ENCODE measurements around the gene SLC9A8. TPM values are rescaled to one million over a fixed set of nuclear protein-coding genes. Genes with fewer than 3 reads are reported as not detected.
"Not testable (repeated sequence)": the region's sequence is repeated elsewhere in the genome, so short reads cannot be mapped to it uniquely, and the experiment has no call there.

Gene SLC9A8
- total RNA-seq, 1 experiment from 2014 or later: 8.3 TPM

DNA sequence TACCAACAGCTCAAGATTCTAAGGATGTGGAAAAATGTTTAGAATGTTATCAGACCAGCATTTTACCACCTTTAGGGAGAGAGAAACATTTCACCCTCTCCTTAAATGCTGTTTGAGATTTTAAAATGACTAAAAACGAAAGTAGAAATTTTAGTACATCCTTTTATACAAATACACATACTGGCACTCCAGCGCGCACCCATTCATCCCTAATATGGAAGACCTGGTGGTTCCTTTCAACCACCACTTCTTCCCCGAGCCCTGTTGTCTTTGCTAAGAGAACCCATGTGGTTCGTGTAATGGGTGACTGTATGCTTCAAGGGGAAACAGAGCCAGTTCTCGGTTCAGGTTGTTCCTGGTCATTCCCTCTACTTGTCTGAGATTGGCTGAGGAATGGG lies 81.4 kb downstream of the SLC9A8 start:
- in situ Hi-C loops (cut with HindIII; ENCODE audit: low pct_unique_long_range_greater_than_20kb, low sequenced_read_pairs): no loop called here

DNA sequence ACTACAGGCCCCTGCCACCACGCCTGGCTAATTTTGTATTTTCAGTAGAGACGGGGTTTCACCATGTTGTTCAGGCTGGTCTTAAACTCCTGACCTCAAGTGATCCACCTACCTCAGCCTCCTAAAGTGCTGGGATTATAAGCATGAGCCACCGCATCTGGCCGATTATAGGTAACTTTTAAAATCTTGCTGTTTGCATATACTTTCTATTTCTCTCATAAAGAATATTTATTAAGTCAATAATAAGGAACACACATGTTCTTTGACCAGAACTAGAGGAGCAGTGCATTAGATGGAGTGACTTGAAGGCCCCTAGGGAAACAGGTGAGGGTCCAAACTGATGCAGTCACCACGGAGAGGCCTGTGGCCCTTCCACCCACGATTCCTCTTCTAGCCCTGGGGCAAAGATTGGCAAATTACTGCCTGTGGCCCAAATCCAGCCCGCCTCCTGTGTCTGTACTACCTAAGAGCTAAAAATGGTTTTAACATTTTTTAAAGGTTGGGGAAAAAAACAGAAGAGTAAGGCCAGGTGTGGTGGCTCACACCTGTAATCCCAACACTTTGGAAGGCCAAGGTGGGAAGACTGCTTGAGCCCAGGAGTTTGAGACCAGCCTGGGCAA lies 83.0 kb downstream of the SLC9A8 start:
- in situ Hi-C loops (cut with HindIII; ENCODE audit: low pct_unique_long_range_greater_than_20kb, low sequenced_read_pairs); DNase-seq (ENCODE audit: low read depth, low spot score): not testable (repeated sequence)

More for the DNA sequence above, 81.4 kb downstream of the SLC9A8 start:
- DNase-seq (ENCODE audit: low read depth, low spot score): no peak

DNA sequence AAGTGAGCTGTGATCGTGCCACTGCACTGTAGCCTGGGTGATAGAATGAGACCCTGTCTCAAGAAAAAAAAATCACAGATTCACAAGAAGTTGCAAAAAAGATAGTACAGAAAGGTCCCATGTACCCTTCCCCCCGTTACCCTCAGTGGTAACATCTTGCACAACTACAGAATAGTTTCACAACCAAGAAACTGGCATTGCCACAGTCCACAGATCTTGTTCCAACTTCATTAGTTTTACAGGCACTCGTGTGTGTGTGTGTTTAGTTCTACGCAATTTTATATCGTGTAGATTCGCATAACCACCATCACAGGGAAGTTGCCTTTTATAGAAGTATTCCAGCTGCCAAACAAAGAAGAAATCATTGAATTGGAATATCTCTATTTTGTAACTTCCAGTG lies 83.6 kb downstream of the SLC9A8 start:
- in situ Hi-C loops (cut with HindIII; ENCODE audit: low pct_unique_long_range_greater_than_20kb, low sequenced_read_pairs): no loop called here

DNA sequence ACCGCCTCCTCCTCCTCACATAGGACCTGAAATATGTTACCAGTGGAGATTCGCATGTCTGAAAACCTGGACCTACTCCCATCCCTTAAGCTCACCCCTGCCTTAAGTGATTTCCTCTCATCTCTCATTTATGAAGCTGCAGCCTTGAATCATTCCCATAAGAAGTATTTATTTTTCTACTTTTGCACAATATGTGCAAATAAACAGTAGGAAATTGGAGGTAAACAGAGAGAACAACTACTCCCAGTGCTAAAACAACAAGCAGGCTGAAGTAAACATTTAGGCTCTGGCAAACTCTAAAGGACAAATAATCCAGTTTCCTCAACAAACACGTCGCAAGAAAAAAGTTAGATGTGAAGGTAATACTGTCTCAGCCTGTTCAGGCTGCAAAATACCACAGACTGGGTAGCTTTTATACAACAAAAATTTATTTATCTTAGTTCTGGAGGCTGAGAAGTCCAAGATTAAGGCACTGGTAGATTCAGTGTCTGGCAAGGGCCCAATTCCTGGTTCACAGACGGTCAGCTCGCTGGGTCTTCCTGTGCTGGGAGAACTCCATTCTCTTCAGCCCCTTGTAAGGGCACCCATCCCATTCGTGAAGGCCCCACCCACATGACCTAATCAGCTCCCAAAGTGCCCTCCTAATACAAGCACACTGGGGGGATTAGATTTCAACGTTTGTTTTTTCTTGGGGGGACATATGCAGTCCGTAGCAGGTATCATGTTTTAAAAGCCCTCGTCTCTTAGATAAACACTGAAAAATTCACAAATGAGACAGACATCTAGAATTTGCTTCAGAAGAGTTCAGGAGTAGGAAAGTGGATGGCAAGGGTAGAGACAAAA lies 87.1 kb downstream of the SLC9A8 start:
- in situ Hi-C loops (cut with HindIII; ENCODE audit: low pct_unique_long_range_greater_than_20kb, low sequenced_read_pairs): no loop called here
- DNase-seq (ENCODE audit: low read depth, low spot score): no peak

More for the DNA sequence above, 83.6 kb downstream of the SLC9A8 start:
- no peak for DNase-seq (ENCODE audit: low read depth, low spot score)

DNA sequence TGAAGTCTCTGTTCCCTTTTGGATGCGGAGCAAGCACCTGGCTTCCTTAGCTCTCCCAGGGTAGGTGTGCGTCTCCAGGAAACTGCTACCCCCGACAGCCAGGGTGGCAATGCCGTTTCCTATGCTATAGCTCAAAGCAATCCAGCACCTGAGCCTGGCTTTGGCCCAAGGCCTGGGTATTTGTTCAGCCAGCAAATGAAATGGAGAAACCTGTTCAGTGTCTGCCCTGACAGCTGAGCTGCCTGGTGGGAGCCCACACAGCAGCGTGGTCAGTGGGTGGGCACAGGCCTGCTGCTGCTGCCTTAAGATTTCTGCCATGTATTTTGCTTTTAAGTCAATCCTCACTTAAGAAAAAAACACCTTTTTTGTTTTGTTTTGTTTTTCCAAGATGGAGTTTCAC lies 89.0 kb downstream of the SLC9A8 start:
- DNase-seq (ENCODE audit: low read depth, low spot score): no peak
- in situ Hi-C loops (cut with HindIII; ENCODE audit: low pct_unique_long_range_greater_than_20kb, low sequenced_read_pairs): no loop called here

DNA sequence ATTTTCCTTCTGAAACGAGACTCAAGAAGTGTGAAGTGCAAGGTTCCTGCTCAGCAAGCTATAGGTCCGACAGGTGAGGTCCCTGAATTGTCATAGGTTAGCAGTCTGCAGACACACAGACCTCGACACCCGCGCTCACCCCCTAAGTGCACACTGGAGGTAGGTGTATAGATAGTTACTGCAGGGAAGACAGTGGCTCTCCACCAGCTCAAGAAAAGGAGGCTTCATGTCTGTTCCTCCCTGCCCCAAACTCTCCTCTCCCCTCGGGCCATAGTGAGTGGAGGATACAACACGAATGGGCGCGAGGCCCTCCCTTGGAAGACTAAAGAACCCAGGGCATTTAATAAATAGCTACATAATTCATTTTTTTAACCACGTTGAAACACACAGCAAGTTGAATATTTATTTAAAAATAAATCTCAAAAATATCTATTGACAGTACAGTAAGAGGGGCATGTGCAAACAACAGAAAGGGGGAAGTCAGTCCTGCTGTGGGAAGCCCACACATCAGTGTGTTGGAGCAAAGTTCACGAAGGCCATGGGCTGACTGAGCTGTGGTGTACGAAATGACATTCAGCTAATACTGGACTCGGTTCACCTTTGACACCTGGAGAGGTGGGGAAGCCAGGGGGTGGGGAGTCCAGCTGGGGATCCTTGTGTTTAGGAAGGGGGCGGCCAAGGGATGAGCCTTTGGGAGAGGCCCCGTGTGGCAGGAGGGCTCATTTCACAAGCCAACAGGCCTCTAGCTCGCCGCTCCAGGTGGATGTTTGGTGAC lies 92.0 kb downstream of the SLC9A8 start:
- DNase-seq (ENCODE audit: low read depth, low spot score): no peak
- in situ Hi-C loops (cut with HindIII; ENCODE audit: low pct_unique_long_range_greater_than_20kb, low sequenced_read_pairs): no loop called here

DNA sequence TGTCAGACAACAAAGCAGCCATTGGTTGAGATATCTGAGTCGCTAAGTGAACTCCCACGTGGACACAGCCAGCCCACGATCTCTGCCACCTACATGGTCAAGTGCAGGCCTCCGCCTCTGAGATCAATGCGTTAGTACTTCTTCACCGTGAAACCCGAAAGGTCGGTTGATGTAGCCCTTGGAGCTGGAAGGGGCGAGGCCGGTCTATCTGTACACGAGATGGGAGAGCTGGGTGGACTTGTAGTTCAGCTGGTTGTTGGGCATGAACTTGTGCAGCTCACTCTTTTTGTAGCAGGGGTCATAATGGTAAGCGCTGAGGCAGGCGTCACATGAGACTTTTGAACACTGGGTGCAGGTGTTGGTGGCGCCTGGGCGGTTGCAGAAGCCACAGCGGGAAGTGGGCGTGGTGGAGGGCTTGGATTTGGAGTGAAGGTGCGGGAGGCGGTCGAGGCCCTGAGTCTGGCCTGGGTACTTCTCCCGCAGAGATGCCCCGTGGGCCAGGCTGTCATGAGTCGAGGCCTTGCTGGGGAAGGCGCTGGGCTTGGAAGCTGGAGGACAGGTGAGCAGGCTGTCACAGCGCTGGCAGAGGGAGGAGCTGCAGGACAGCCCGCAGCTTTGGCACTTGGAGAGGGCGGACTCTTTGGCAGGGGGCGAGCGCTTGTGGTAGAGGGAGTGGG lies 92.9 kb downstream of the SLC9A8 start:
- no peak for DNase-seq (ENCODE audit: low read depth, low spot score)
- in situ Hi-C loops (cut with HindIII; ENCODE audit: low pct_unique_long_range_greater_than_20kb, low sequenced_read_pairs): no loop called here

DNA sequence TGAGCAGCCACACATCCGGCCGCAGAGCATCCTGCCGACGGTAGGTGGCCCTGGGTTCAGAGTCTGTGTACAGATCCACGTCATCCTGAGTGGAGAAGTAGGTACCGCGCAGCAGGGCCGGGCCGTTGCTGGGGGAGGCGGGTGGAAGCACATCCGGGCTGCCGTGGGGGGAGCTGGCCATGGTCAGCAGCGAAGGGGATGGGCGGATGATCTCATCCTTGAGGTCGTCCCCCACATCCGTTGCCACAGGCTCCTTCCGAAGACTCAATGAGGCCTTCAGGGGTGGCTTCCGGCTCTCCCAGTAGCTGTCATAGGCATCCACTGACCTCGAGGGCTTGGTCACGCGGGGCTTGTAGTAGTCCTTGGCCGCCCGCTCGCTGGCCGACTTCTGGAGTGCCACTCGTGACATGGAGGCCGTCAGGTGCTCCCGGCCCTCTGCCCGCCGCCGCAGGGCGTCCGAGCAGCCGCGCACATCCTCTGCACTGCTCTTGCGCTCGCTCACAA lies 93.5 kb downstream of the SLC9A8 start:
- in situ Hi-C loops (cut with HindIII; ENCODE audit: low pct_unique_long_range_greater_than_20kb, low sequenced_read_pairs): no loop called here
- peak; percentile 31 for DNase-seq (ENCODE audit: low read depth, low spot score)

DNA sequence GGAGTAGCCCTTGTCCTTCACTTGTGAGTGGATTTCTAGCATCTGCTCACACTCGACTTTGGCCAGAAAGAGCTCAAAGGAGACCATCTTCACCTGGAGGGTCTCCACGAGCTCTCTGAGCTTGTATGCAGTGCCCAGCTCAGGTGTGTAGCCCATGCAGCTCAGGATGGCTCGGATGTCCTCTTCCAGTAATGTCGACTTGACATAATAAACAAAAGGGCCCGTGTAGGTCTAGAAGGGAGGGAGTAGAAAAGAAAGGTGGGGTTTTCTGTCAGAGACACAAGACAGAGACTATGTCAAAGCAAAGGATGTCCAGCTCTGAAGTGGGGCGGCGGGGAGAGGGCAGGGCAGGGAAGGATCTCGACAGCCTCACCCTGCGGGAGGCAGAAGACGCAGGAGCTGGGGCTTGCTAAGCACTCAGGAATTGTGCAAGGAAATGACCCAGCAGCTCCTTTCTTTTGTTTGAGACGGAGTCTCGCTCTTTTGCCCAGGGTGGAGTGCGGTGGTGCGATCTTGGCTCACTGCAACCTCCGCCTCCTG lies 94.1 kb downstream of the SLC9A8 start:
- no peak for DNase-seq (ENCODE audit: low read depth, low spot score)
- in situ Hi-C loops (cut with HindIII; ENCODE audit: low pct_unique_long_range_greater_than_20kb, low sequenced_read_pairs): no loop called here

DNA sequence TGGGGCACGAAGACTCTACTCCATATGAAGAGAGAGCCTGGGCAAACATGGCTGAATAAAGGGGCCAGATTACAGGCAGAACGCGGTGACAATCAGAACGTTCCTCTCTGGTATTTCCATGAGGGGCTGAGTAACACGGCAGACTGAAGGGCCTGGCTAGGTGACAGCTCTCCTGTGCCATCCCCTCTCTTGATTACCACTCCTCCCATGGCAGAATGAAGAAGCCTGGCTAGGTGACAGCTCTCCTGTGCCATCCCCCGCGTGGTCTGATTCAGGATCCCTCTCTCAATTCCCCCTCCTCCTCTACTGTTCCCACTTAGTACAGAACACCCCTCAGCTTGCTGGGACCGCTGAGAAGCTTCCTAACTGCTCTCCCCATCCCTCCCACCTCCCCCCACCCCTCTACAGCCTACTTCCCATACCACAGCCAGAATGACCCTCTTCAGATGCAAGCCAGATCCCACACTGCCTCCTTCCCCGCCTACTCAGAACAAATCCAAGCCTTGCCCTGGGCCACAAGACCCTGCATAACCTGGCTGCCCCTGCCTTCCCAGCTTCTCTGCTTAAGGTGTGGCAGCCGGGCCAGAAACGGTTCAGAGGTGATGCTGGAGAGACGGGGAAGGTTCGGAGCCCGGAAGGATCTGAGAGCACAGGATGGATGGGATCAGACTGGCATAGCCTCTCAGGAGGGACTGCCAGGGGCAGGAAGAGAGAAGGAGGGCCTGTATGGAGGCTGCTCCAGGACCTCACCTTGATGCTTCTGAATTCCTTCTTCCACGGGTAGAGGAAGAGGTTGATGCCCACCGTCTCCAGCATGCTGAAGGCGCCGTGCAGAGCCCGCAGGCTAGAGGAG lies 95.0 kb downstream of the SLC9A8 start:
- no peak for DNase-seq (ENCODE audit: low read depth, low spot score)
- in situ Hi-C loops (cut with HindIII; ENCODE audit: low pct_unique_long_range_greater_than_20kb, low sequenced_read_pairs): no loop called here

DNA sequence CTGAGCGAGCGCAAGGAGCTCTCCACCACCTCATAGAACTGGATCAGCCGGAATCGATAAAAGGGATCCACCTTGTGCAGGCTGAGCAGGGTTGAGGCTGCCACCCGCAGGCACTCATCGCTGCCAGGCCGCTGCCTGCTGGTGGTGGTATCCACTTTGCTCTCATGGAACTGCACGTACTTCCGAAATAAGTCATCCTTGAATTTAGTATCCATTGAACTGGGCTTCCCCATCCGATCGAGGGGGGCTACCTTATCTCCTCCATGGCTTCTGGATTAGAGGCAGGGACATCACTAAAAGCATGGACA lies 95.6 kb downstream of the SLC9A8 start:
- no peak for DNase-seq (ENCODE audit: low read depth, low spot score)
- in situ Hi-C loops (cut with HindIII; ENCODE audit: low pct_unique_long_range_greater_than_20kb, low sequenced_read_pairs): no loop called here

DNA sequence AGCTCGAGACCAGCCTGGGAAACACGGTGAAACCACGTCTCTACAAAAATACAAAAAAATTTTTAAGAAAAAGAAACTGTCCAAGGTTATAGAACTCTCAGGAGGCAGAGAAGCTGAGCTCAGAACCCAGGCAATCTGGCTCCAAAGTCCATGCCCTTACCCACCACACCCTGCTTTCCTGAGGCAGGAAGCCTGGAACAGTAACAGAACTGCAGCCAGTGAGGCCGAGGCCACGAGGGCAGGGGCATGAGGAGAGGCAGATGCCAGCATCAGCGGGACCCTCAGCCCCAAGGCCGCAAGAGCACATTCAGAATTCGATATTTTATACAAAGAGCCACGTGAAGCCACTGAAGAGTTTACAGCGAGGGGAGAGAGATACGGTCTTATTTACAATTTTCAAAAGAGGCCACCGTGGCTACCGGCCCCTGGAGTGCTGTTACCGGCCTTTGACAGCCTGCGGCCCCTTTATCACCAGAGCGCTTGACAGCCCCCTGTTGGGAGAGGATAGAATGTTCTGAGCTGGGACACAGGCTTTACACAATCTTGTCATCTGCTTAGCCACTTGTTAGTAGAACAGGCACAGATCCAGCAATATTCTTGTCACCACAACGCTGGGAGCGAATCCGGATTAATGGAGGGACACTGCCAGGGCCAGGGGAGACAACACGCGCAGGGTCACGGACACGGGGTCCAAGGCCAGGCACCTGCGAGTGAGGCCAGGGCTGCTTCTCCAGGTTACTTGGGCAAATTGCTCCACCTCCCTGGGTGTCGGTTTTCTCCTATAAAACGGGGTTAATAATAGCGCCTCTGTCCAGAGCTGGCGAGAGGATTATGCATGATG lies 97.1 kb downstream of the SLC9A8 start:
- peak; percentile 50 for DNase-seq (ENCODE audit: low read depth, low spot score)
- in situ Hi-C loops (cut with HindIII; ENCODE audit: low pct_unique_long_range_greater_than_20kb, low sequenced_read_pairs): no loop called here

DNA sequence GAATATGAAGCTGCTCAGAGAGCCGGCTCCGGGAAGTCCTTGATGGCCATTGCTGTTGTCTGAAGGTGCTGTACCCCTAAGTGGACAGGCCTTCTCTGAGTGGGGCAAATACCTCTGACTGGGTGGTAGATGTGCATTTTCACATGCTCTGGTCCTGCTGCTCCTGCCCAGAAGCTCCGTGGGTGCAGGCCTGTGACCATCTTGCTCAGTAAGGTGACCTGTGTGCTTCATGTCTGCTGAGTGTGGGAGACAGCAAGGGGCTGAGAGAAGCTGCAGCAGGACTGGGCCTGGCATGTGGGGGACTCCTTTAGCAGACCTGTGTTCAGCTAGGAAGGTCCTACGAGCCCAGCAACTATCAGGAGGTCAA lies 97.7 kb downstream of the SLC9A8 start:
- in situ Hi-C loops (cut with HindIII; ENCODE audit: low pct_unique_long_range_greater_than_20kb, low sequenced_read_pairs): no loop called here
- DNase-seq (ENCODE audit: low read depth, low spot score): no peak

DNA sequence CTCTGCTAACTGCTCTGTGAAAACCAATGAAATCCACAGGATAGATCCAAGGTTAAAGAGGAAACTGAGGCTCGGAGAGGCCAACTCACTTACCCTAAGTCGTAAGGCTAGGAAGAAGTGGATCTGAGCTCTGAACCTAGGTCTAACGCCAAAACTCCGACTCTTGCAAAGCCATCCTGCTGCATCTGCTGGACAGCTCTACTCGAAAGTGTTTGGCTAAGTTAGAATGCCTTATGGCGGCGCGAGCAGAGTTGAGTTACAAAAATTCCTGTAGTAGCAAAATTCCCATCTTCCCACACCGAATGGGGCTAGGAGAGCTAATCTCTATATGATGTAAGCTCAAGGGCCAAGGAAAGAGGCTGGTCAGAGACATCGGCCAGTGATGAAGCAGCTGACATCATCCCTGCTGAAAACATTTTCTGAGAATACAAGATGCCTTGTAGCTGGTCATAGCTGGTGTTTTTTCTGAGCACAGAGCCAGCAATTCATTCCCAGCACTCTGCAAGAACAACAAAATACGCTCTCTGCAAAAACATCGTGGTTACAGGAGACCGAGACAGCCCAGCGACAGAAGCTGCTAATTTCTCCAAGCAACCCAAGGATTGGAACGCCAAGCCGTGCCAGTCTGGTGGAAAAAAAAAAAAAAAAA lies 100.9 kb downstream of the SLC9A8 start:
- in situ Hi-C loops (cut with HindIII; ENCODE audit: low pct_unique_long_range_greater_than_20kb, low sequenced_read_pairs): no loop called here
- DNase-seq (ENCODE audit: low read depth, low spot score): peak; percentile 35

DNA sequence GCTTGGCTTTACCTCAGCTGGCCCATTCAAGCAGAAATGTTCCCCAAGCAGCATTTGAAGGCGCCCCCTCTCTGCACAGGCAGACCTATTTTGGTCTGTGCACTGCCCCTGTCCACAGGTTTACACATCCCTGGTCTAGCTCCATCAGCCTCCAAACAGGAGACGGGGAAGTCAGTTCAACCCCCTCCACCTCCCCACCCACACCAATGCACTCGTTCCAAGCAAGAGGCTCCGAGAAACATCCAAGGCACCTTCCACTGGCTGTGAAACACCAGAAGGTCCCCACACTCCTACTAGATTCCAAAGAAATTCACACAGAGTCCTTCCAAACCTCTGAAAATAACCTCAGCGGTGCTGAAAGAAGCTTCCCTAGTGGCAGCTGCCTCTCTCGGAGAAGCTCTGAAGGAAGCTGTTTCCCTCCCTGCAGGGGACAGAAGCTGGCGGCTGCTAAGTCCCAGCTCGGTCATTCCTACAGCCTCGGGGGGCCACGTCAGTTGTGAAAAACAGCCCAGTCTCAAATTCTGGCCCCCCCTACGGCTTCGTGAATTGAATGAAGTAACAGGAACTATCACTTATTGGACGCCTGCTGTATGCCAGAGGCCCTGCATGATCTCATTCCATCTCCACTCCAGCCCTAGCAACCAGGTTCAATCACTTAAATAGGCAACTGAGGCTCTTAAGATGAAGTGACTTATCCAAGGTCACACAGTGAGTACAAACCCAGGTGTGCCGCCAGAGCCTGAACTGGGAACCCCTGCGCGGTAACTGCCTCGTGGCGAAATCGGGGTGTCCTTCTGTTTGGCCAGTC lies 101.9 kb downstream of the SLC9A8 start:
- no peak for DNase-seq (ENCODE audit: low read depth, low spot score)
- in situ Hi-C loops (cut with HindIII; ENCODE audit: low pct_unique_long_range_greater_than_20kb, low sequenced_read_pairs): no loop called here
